ENCODE measurements around the gene RRAD. TPM values are rescaled to one million over a fixed set of nuclear protein-coding genes. Genes with fewer than 3 reads are reported as not detected.

The RRAD gene
- total and polyA plus RNA-seq, 2 of the 4 experiments (the other 2 are of a cell fraction): 1.3 to 2.1 TPM

DNA sequence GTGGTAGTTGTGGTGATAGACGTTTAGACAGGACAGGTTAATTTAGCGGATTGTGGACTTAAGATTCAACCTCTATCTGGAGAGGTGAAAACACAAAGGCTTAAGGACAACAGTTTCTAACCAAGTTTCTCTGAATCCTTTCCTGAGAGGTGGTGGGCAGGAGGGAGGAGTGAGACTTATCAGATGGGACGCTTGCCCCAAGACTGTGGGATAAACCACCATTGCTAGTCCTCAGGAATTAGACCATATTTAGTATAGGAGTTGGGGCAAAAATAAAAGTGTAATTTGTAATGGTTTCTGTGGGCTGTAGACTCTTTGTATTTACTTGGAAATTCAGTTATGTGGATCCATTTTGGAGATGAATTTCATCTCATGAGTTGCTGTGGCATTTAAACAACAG is 38.4 kb downstream of the RRAD start:
- POLR2A ChIA-PET (ENCODE audit: unreplicated experiment): interaction anchor here (0.5 kb wide), 1 partner anchor 63 kb away, joined by 10 read pairs; no protein-coding TSS in a partner anchor
- in situ Hi-C loops (cut with MboI; ENCODE audit: low sequenced_read_pairs): no loop called here

More for the DNA sequence above, 38.4 kb downstream of the RRAD start:
- peaks cover 19% of the 10 kb centered on the region for H3K36me3 ChIP-seq (ENCODE audit: control insufficient read depth, insufficient read depth, low read length)
- peak overlapping the region; percentile 81; the same call in 1 of the 2 replicates for H3K27ac ChIP-seq (ENCODE audit: insufficient read depth, low read length)
- H3K79me1 ChIP-seq (ENCODE audit: low read depth in 1 of 2, low read length in 2 of 2): peaks cover 10 to 34% of the 10 kb centered on the region in 2 experiments; a peak in 3 of 4 replicates
- H3K23ac ChIP-seq (ENCODE audit: low read depth, low read length): no peak overlapping the region
- intact Hi-C loops (cut with micrococcal nuclease): no loop called here
- DNase-seq (no peak), ATAC-seq (ENCODE audit: low read depth) (no peak)
- no peak overlapping the region for H2BK15ac ChIP-seq (ENCODE audit: low read depth, low read length)
- H4K20me1 ChIP-seq (ENCODE audit: insufficient read depth, low read length): peaks cover 10% of the 10 kb centered on the region; the same call in 1 of the 2 replicates
- no peaks in the 10 kb centered on the region for H3K27me3 ChIP-seq (ENCODE audit: control insufficient read depth, insufficient read depth, low read length)
- H3K4me1 ChIP-seq (ENCODE audit: control insufficient read depth, insufficient read depth, low read length): peaks cover 13% of the 10 kb centered on the region
- H3K56ac ChIP-seq (ENCODE audit: extremely low read depth, insufficient read depth, low read length): no peak overlapping the region
- H3K4me2 ChIP-seq (ENCODE audit: low read depth, low read length): peak overlapping the region; percentile 18
- H3K18ac ChIP-seq (ENCODE audit: low read depth, low read length): no peak overlapping the region; the same call in 1 of the 2 replicates
- peak overlapping the region; percentile 19; the same call in 1 of the 2 replicates for H2BK20ac ChIP-seq (ENCODE audit: low read depth, low read length)
- H3K9ac ChIP-seq (ENCODE audit: low read depth, low read length): no peak overlapping the region
- no peak overlapping the region for H2AK9ac ChIP-seq (replicated peaks; ENCODE audit: low read depth, low read length, poor library complexity)
- H4K8ac ChIP-seq (ENCODE audit: low read depth in 2 of 2, low read length in 2 of 2): peak overlapping the region in 1 of 2 experiments; percentile 5; a peak in 1 of 4 replicates
- H4K91ac ChIP-seq (ENCODE audit: insufficient read depth, low read depth, low read length): no peak overlapping the region
- H3K9me3 ChIP-seq (ENCODE audit: control insufficient read depth, insufficient read depth, low read length): no peaks in the 10 kb centered on the region
- no peak overlapping the region for H4K5ac ChIP-seq (ENCODE audit: low read depth, low read length)
- H2AK5ac ChIP-seq (ENCODE audit: low read depth, low read length): peak overlapping the region; percentile 19; the same call in 1 of the 2 replicates
- TF ChIP-seq MAFK (IDR thresholded peaks at IDR 0.05; ENCODE audit: low read depth, low read length) (no peak), MAZ (IDR thresholded peaks at IDR 0.05; ENCODE audit: borderline replicate concordance, low read depth, low read length) (no peak), RAD21 (IDR thresholded peaks at IDR 0.05; ENCODE audit: low read length) (no peak), CEBPB (IDR thresholded peaks at IDR 0.05; ENCODE audit: low read depth, low read length) (no peak), POLR2A (IDR thresholded peaks at IDR 0.05; ENCODE audit: low read depth, low read length) (no peak), MXI1 (IDR thresholded peaks at IDR 0.05; ENCODE audit: borderline replicate concordance, low read depth, low read length) (no peak), FOS (IDR thresholded peaks at IDR 0.05; ENCODE audit: low read depth, low read length) (no peak), NFE2L2 (IDR thresholded peaks at IDR 0.05; ENCODE audit: low read depth, low read length) (no peak)
- TF ChIP-seq, protein P1, sequence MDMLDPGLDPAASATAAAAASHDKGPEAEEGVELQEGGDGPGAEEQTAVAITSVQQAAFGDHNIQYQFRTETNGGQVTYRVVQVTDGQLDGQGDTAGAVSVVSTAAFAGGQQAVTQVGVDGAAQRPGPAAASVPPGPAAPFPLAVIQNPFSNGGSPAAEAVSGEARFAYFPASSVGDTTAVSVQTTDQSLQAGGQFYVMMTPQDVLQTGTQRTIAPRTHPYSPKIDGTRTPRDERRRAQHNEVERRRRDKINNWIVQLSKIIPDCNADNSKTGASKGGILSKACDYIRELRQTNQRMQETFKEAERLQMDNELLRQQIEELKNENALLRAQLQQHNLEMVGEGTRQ (IDR thresholded peaks at IDR 0.05; ENCODE audit: low read depth, low read length): no peak
- no peak overlapping the region; the same call in 1 of the 2 replicates for H3K14ac ChIP-seq (replicated peaks; ENCODE audit: low read depth, low read length)
- peak overlapping the region; percentile 32 for H2BK5ac ChIP-seq (ENCODE audit: low read depth, low read length, poor library complexity, severe bottlenecking)
- CTCF ChIA-PET: interaction anchor here (2.2 kb wide), 1 partner anchor 8 kb away, joined by 9 read pairs; no protein-coding TSS in a partner anchor
- no TSS peak for BruUV-seq (replicated peaks)
- WGBS, 2 experiments (ENCODE audit: extremely low coverage in 2 of 2, insufficient read length in 1 of 2): no CpG with 5 or more reads among the region's 3 CpGs
- H3K9me1 ChIP-seq (ENCODE audit: insufficient read depth, low read length): peaks cover 13% of the 10 kb centered on the region
- no peak overlapping the region for H3K4me3 ChIP-seq (ENCODE audit: insufficient read depth, low read depth, low read length)
- H2BK120ac ChIP-seq (ENCODE audit: low read depth, low read length): peak overlapping the region; percentile 7; the same call in 1 of the 2 replicates
- H2AFZ ChIP-seq (replicated peaks; ENCODE audit: low read length, poor library complexity): no peak overlapping the region
- dilution Hi-C loops (cut with HindIII; ENCODE audit: low sequenced_read_pairs, unreplicated experiment): no loop called here
- H3K4ac ChIP-seq (ENCODE audit: low read depth, low read length): no peak overlapping the region

Measured in IMR-90 (cell line).